ENCODE data around the gene KCNJ15. TPM values are rescaled to one million over a fixed set of nuclear protein-coding genes. Genes with fewer than 3 reads are reported as not detected.

KCNJ15 gene
- total and polyA plus RNA-seq, 10 of the 15 experiments (the other 5 are each of a cell fraction or from before 2014, with no cell fraction given), result 0.05 to 2.7 (median 0.33) TPM; not detected in 6

DNA sequence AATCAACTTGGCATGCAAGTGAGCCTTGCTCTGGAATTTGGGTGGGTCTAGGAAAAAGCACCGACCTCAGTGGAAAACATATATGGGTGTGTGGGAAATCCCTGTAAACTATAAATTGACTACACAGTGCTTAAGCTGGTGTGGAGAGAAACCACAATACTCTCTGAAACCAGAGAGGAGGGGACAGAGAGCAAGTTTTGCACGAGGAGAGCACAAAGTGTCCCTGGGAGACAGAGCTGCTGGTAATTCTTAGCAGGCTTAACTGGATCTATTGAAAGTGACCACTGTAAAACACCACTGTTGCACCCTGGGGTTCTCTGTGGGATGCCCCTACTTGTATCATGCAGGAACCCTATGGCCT, 12.8 kb downstream of the KCNJ15 start:
- RAD21 ChIA-PET (ENCODE audit: unreplicated experiment), result interaction anchor here (0.8 to 1.8 kb wide), 12 partner anchors 15 to 87 kb away, joined by 3 to 7 read pairs (median 3); no protein-coding TSS in a partner anchor
- Histone ChIP-seq H3K79me2 (ENCODE audit: control insufficient read depth, insufficient read depth, low read length) (no peaks in the 10 kb centered on the region), H3K9me3 (replicated peaks; ENCODE audit: control insufficient read depth, insufficient read depth, low read length) (no peaks in the 10 kb centered on the region; the same call in 2 of the 3 replicates), H3K4me3 (peak overlapping the region; percentile 32; the same call in 1 of the 2 replicates), H3K4me1 (ENCODE audit: control insufficient read depth, insufficient read depth, low read length) (peaks cover 40% of the 10 kb centered on the region), H2AFZ (ENCODE audit: control insufficient read depth, low read depth, low read length) (no peak overlapping the region), H4K20me1 (ENCODE audit: control insufficient read depth, insufficient read depth) (no peaks in the 10 kb centered on the region), H3K27ac (ENCODE audit: control insufficient read depth, insufficient read depth) (peak overlapping the region; percentile 96), H3K4me2 (ENCODE audit: control insufficient read depth, insufficient read depth) (peak overlapping the region; percentile 67), H3K36me3 (ENCODE audit: control insufficient read depth in 2 of 2, insufficient read depth in 2 of 2, low read length in 1 of 2) (no peaks in the 10 kb centered on the region), H3K9ac (ENCODE audit: control insufficient read depth, insufficient read depth, low read length) (no peak overlapping the region), H3K27me3 (replicated peaks in 1 of 2; ENCODE audit: control insufficient read depth in 2 of 2, insufficient read depth in 2 of 2, low read length in 1 of 2) (no peaks in the 10 kb centered on the region)
- peak; percentile 87 for FAIRE-seq
- 0% methylated on average over 2 of the region's 2 CpGs for WGBS (ENCODE audit: insufficient coverage, insufficient replicate concordance, low lambda C conversion rate, missing lambda C conversion rate)
- peak; percentile 94 for ATAC-seq
- POLR2A ChIA-PET, result interaction anchor here (1.3 kb wide), 1 partner anchor 25 kb away, joined by 4 read pairs; no protein-coding TSS in a partner anchor
- intact Hi-C loops (cut with micrococcal nuclease; ENCODE audit: unreplicated experiment), result loop anchor here (1.0 to 5.0 kb wide), 4 partner anchors 21 to 83 kb away; no protein-coding TSS in a partner anchor
- no TSS peak for BruUV-seq (replicated peaks)
- CTCF ChIA-PET, result interaction anchor here (0.6 to 6.5 kb wide), 8 partner anchors 19 to 87 kb away, joined by 3 to 42 read pairs (median 4); no protein-coding TSS in a partner anchor
- SMC1A ChIA-PET (ENCODE audit: uncharacterized antibody, unreplicated experiment), result interaction anchor here (0.6 to 9.0 kb wide), 12 partner anchors 22 to 557 kb away, joined by 3 to 57 read pairs (median 4); no protein-coding TSS in a partner anchor
- in situ Hi-C loops (cut with MboI), result loop anchor here (10.0 kb wide), 1 partner anchor 1015 kb away; no protein-coding TSS in a partner anchor
- peak; percentile 87 for DNase-seq (ENCODE audit: low read depth, low spot score)
- TF ChIP-seq, protein P1, sequence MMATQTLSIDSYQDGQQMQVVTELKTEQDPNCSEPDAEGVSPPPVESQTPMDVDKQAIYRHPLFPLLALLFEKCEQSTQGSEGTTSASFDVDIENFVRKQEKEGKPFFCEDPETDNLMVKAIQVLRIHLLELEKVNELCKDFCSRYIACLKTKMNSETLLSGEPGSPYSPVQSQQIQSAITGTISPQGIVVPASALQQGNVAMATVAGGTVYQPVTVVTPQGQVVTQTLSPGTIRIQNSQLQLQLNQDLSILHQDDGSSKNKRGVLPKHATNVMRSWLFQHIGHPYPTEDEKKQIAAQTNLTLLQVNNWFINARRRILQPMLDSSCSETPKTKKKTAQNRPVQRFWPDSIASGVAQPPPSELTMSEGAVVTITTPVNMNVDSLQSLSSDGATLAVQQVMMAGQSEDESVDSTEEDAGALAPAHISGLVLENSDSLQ (IDR thresholded peaks at IDR 0.05), result no peak
- TF ChIP-seq MEF2B (IDR thresholded peaks at IDR 0.05; ENCODE audit: partially characterized antibody, poor library complexity, severe bottlenecking) (peak; percentile 83), MXI1 (IDR thresholded peaks at IDR 0.05; ENCODE audit: low read depth, low read length) (peak; percentile 7; the same call in 1 of the 2 replicates), JUND (IDR thresholded peaks at IDR 0.05; ENCODE audit: low read depth, low read length) (no peak), BHLHE40 (IDR thresholded peaks at IDR 0.05; ENCODE audit: borderline replicate concordance in 1 of 2, low read depth in 2 of 2, low read length in 1 of 2) (peak; percentile 78 to 81), ZNF384 (IDR thresholded peaks at IDR 0.05; ENCODE audit: borderline replicate concordance, low read depth, low read length) (no peak), RUNX3 (IDR thresholded peaks at IDR 0.05; ENCODE audit: low read length) (peak; percentile 92), POU2F2 (IDR thresholded peaks at IDR 0.05; ENCODE audit: borderline replicate concordance, low read depth, low read length) (0 out of 3 replicates have a peak, but pooled peaks have one; percentile 21), MTA2 (IDR thresholded peaks at IDR 0.05; ENCODE audit: low read depth) (peak; percentile 87), NR2F1 (conservative IDR thresholded peaks at IDR 0.05) (0 out of 2 replicates have a peak, but pooled peaks have one; percentile 15), IRF4 (IDR thresholded peaks at IDR 0.05; ENCODE audit: low read depth, low read length) (0 out of 2 replicates have a peak, but pooled peaks have one; percentile 51), IKZF2 (IDR thresholded peaks at IDR 0.05) (peak; percentile 94 to 95)
- TF ChIP-seq, protein P2, sequence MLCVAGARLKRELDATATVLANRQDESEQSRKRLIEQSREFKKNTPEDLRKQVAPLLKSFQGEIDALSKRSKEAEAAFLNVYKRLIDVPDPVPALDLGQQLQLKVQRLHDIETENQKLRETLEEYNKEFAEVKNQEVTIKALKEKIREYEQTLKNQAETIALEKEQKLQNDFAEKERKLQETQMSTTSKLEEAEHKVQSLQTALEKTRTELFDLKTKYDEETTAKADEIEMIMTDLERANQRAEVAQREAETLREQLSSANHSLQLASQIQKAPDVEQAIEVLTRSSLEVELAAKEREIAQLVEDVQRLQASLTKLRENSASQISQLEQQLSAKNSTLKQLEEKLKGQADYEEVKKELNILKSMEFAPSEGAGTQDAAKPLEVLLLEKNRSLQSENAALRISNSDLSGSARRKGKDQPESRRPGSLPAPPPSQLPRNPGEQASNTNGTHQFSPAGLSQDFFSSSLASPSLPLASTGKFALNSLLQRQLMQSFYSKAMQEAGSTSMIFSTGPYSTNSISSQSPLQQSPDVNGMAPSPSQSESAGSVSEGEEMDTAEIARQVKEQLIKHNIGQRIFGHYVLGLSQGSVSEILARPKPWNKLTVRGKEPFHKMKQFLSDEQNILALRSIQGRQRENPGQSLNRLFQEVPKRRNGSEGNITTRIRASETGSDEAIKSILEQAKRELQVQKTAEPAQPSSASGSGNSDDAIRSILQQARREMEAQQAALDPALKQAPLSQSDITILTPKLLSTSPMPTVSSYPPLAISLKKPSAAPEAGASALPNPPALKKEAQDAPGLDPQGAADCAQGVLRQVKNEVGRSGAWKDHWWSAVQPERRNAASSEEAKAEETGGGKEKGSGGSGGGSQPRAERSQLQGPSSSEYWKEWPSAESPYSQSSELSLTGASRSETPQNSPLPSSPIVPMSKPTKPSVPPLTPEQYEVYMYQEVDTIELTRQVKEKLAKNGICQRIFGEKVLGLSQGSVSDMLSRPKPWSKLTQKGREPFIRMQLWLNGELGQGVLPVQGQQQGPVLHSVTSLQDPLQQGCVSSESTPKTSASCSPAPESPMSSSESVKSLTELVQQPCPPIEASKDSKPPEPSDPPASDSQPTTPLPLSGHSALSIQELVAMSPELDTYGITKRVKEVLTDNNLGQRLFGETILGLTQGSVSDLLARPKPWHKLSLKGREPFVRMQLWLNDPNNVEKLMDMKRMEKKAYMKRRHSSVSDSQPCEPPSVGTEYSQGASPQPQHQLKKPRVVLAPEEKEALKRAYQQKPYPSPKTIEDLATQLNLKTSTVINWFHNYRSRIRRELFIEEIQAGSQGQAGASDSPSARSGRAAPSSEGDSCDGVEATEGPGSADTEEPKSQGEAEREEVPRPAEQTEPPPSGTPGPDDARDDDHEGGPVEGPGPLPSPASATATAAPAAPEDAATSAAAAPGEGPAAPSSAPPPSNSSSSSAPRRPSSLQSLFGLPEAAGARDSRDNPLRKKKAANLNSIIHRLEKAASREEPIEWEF (IDR thresholded peaks at IDR 0.05; ENCODE audit: insufficient replicate concordance, low read depth, low read length), result peak; percentile 5
- TF ChIP-seq, protein P3, sequence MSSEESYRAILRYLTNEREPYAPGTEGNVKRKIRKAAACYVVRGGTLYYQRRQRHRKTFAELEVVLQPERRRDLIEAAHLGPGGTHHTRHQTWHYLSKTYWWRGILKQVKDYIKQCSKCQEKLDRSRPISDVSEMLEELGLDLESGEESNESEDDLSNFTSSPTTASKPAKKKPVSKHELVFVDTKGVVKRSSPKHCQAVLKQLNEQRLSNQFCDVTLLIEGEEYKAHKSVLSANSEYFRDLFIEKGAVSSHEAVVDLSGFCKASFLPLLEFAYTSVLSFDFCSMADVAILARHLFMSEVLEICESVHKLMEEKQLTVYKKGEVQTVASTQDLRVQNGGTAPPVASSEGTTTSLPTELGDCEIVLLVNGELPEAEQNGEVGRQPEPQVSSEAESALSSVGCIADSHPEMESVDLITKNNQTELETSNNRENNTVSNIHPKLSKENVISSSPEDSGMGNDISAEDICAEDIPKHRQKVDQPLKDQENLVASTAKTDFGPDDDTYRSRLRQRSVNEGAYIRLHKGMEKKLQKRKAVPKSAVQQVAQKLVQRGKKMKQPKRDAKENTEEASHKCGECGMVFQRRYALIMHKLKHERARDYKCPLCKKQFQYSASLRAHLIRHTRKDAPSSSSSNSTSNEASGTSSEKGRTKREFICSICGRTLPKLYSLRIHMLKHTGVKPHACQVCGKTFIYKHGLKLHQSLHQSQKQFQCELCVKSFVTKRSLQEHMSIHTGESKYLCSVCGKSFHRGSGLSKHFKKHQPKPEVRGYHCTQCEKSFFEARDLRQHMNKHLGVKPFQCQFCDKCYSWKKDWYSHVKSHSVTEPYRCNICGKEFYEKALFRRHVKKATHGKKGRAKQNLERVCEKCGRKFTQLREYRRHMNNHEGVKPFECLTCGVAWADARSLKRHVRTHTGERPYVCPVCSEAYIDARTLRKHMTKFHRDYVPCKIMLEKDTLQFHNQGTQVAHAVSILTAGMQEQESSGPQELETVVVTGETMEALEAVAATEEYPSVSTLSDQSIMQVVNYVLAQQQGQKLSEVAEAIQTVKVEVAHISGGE (CRISPR knock-in tag; IDR thresholded peaks at IDR 0.05), result no peak

All from GM12878 (cell line).